ENCODE data around the gene GDPD2.
A peak's percentile ranks its signal among the peaks of the same experiment; 100 is the strongest.
"Not testable (repeated sequence)": the region's sequence is repeated elsewhere in the genome, so short reads cannot be mapped to it uniquely, and the experiment has no call there.

The GDPD2 gene

GRCh38 chrX:70422851-70423341 lies at the start of gene GDPD2:
GDPD2 (plus strand) TSS chrX:70423314; CDS start chrX:70424985, 1,671 bp downstream.
- DNase-seq, result peak; percentile 13

- DNase-seq, result no peak
Measured at GRCh38 chrX:70386235-70386634, 36.9 kb upstream of the GDPD2 start.

- no peak for DNase-seq
Measured at GRCh38 chrX:70398899-70399298, 24.2 kb upstream of the GDPD2 start.

- not testable (repeated sequence) for DNase-seq
Measured at GRCh38 chrX:70400181-70400580, 22.9 kb upstream of the GDPD2 start.

GRCh38 chrX:70402721-70403120 lies 20.4 kb upstream of the GDPD2 start:
- DNase-seq, result no peak

- no peak for DNase-seq
Measured at GRCh38 chrX:70405003-70405402, 18.1 kb upstream of the GDPD2 start.

GRCh38 chrX:70410921-70411320 lies 12.2 kb upstream of the GDPD2 start:
- DNase-seq, result no peak

- no peak for DNase-seq
Measured at GRCh38 chrX:70411475-70411874, 11.6 kb upstream of the GDPD2 start.

- DNase-seq, result no peak
Measured at GRCh38 chrX:70421618-70422017, 1.5 kb upstream of the GDPD2 start.

GRCh38 chrX:70423936-70424675 lies 992 bp downstream of the GDPD2 start:
- DNase-seq, result no peak

GRCh38 chrX:70424801-70425200 lies 1.7 kb downstream of the GDPD2 start:
- no peak for DNase-seq

GRCh38 chrX:70426286-70427278 lies 3.5 kb downstream of the GDPD2 start:
- no peak for DNase-seq

- no peak for DNase-seq
Measured at GRCh38 chrX:70427365-70427764, 4.3 kb downstream of the GDPD2 start.

GRCh38 chrX:70429759-70430158 lies 6.6 kb downstream of the GDPD2 start:
- no peak for DNase-seq

GRCh38 chrX:70432936-70433847 lies 10.1 kb downstream of the GDPD2 start:
- no peak for DNase-seq

GRCh38 chrX:70433848-70434351 lies 10.8 kb downstream of the GDPD2 start:
- peak; percentile 28 for DNase-seq

- DNase-seq, result peak; percentile 58
Measured at GRCh38 chrX:70434352-70434866, 11.3 kb downstream of the GDPD2 start.

- no peak for DNase-seq
Measured at GRCh38 chrX:70434914-70435586, 11.9 kb downstream of the GDPD2 start.

GRCh38 chrX:70436343-70436742 lies 13.2 kb downstream of the GDPD2 start:
- DNase-seq, result no peak

- no peak for DNase-seq
Measured at GRCh38 chrX:70437011-70437410, 13.9 kb downstream of the GDPD2 start.

- DNase-seq, result no peak
Measured at GRCh38 chrX:70437921-70438665, 15.0 kb downstream of the GDPD2 start.

All from NCI-H2107 (cell line).